IMR-90 (cell line): ENCODE data around the gene ZNF440.

Experiments
- CTCF ChIP-seq: conservative IDR thresholded peaks from 2 replicates; pipeline ENCODE4 v1.5.1; 2012; ENCODE audit warnings: mild to moderate bottlenecking, low read depth, low read length, improper control_type of control experiment
- MAFK ChIP-seq: IDR thresholded peaks from 2 replicates; pipeline ENCODE4 v1.6.1; 2012; ENCODE audit warnings: low read depth, low read length, improper control_type of control experiment

GRCh38 chr19:11853358-11853757 lies 39.3 kb downstream of the ZNF440 start:
- TF ChIP-seq CTCF = no peak
- TF ChIP-seq MAFK = no peak
